ENCODE measurements around the gene IFNL1.
"Not testable (repeated sequence)": the region's sequence is repeated elsewhere in the genome, so short reads cannot be mapped to it uniquely, and the experiment has no call there.

IFNL1 gene

GRCh38 chr19:39334444-39334976 is 38.3 kb downstream of the IFNL1 start:
- no peak for DNase-seq

DNA sequence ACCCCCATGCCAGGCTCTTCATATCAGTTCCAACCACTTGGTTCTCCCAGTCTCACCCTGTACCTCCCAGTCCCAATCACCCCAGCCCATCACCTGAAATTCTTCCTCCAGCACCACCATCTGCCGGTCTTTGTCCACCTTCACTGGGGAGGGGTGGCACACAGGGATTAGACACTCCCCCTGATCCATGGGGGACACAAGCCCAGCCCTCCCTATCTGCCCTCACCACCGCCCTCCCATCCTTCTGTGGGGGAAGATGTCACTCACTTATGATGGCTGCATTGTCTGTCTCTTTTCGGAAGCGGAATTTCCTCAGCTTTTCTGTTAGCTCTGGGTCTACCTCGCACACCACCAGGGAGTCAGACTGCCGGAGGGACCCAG is 39.0 kb downstream of the IFNL1 start:
- no peak for DNase-seq

DNA sequence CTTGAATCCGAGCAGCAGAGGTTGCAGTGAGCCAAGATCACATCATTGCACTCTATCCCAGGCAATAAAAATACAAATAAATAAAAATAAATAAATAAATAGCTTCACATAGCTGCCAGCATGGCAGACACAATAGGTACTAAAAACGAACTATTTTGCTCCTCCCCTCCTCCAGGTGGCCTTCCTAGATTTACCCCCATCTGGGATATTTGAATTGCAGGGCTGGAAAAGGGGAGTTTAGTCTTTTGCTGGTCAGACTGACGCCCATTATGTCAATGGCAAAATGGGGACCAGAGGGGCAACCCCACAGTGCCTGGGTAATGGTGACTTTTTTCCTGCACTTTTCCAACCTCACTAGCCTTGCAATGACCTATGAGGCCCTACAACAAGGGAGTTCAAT is 40.3 kb downstream of the IFNL1 start:
- no peak for DNase-seq

- no peak for DNase-seq
Measured at GRCh38 chr19:39339674-39340073, 43.5 kb downstream of the IFNL1 start.

DNA sequence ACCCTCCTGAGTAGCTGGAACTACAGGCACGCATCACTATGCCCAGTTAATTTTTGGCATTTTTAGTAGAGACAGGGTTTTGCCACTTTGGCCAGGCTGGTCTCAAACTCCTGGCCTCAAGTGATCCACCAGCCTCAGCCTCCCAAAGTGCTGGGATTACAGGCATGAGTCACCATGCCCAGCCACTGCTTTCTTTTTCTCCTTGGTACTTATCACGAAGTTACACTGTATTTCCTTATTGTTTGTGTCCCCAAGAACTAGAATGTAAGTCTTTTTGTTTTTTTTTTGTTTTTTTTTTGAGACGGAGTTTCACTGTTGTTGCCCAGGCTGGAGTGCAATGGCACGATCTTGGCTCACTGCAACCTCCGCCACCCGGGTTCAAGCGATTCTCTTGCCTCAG is 43.9 kb downstream of the IFNL1 start:
- DNase-seq, result not testable (repeated sequence)

GRCh38 chr19:39341129-39341718 is 45.0 kb downstream of the IFNL1 start:
- peak; percentile 60 for DNase-seq

GRCh38 chr19:39341719-39342604 is 45.8 kb downstream of the IFNL1 start, which contains the start of gene SAMD4B:
SAMD4B (plus strand) TSS chr19:39342421; CDS start chr19:39356894, 14,473 bp downstream.
- DNase-seq, result peak; percentile 99

DNA sequence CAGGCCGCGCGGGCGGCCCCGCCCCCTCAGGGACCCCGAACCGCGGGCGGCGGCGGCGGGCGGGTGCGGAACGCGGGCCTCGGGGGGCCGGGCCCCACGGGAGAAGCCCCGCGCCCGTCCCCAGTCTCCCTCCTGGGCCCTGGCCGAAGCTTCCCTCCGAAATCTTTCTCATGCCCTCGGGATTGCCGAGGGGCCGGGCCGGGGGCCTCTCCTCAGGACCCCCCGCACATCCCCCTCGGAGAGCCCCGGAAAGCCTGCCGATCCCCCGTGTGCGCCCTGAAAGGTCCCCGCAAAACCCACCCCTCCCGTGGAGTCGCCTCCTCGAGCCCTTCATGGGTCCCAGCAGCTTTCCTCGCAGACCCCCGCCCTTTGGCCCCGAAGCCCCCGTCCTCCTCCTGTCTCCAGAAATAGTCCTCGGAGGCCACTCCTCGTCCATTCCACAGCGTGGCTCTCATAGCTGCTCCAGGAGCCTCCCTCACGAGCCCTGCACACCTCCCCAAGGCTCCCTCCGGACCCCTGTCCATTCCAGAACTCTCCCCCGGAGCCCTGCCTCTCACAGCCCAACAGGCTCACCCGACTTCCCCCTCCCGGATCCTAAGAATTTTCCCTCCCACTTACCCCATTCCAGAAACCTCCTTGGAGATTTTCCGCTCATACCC is 46.6 kb downstream of the IFNL1 start:
- DNase-seq, result no peak

DNA sequence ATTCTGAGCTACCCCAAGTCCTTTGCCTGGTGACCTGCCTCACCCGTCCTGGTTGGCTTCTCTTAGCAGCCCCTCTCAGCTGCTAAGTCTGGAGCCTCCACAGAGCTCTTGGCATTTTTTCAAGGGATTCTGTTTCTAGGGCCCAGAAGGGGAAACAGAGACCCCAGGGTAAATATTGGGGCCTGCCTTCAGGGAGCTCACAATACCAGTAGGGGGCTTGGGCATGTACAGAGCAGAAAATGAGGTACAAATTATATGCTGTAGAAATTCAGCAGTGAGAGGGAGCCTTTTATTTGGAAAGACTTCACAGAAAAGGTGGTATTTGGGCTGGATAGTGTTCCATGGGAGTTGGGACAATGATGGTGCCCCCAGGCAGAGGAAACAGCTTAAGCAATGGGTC is 49.7 kb downstream of the IFNL1 start:
- no peak for DNase-seq

DNA sequence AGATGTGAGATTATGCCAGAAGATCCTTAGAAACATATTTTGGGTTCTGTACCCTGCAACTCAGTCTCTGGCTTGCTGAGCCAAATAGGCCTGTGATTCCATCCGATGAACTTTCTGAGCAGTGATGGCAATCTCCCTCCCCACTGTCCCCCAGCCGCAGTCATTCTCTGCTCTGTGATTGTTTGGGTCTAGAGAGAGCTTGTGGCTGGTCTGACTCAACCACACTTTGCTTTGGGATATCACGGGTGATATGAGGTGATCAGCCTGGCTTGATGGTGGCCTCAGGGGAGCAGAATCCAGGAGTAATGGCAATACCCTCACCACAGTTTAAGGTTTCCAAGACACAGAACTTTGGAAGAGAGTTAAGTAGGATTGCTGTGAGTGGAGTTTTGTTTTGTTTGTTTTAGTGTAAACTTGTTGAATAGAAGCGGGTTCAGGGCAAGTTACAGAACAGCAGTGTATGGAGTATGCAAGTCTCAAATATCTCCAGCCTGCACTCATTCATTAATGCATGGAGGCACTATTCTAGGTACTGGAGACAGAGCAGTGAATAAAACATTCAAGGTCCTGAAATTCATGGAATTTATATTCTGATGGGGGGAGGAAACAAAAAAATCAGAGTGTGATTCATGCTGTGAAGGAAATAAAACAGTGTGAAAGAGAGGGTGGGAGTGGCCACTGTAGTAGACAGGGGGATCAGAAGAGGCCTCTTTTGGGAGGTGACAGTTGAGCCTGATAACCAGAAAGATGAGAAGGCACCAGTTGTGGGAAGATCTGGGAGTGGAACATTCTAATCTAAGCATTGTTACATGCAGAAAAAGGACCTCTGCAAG is 51.3 kb downstream of the IFNL1 start:
- no peak for DNase-seq
